SU-DHL-6 (cell line): ENCODE measurements around the gene SKA3.

Experiments
- CTCF ChIP-seq: fragments of 200-600 bp; sonication (generic); IDR thresholded peaks from one replicate; pipeline ENCODE4 v1.5.1; 2017; ENCODE audit warnings: antibody characterized with exemption, mild to moderate bottlenecking, low read length, moderate library complexity; ENCODE audit not compliant: insufficient read depth, poor library complexity, severe bottlenecking
- EZH2phosphoT487 ChIP-seq: fragments of 200-600 bp; sonication (generic), shearing (Covaris generic); conservative IDR thresholded peaks from 2 replicates; pipeline ENCODE4 v1.6.1; 2018; ENCODE audit warnings: mild to moderate bottlenecking, antibody characterized with exemption, low read length, moderate library complexity, mixed read lengths

- TF ChIP-seq CTCF (no peak), EZH2phosphoT487 (no peak)
These were observed 42.1 kb upstream of the SKA3 start for GRCh38 chr13:21218351-21219035.
